ENCODE results near the gene BSG. TPM values are rescaled to one million over a fixed set of nuclear protein-coding genes. Genes with fewer than 3 reads are reported as not detected.

BSG gene
- total and polyA plus RNA-seq, 10 donors: 95.3 to 307 (median 213) TPM

GRCh38 chr19:533364-534058, 38.9 kb upstream of the BSG start:
- WGBS, 5 donors: 49 to 65% (median 57%) methylated on average over 3 to 25 of the region's 25 CpGs

GRCh38 chr19:534088-534487, 38.3 kb upstream of the BSG start:
- Histone ChIP-seq H3K36me3 (peaks cover 0 to 48% (median 34%) of the 10 kb centered on the region in 6 donors), H3K4me1 (peaks cover 17 to 66% (median 45%) of the 10 kb centered on the region in 6 donors), H3K4me3 (peak overlapping the region in 3 of 8 donors; percentile 96 to 99 (median 99)), H3K27ac (peak overlapping the region; percentile 69 to 99 (median 96)), H3K27me3 (replicated peaks in 1 of 7) (no peaks in the 10 kb centered on the region), H3K9me3 (no peaks in the 10 kb centered on the region)
- TF ChIP-seq, protein P1, sequence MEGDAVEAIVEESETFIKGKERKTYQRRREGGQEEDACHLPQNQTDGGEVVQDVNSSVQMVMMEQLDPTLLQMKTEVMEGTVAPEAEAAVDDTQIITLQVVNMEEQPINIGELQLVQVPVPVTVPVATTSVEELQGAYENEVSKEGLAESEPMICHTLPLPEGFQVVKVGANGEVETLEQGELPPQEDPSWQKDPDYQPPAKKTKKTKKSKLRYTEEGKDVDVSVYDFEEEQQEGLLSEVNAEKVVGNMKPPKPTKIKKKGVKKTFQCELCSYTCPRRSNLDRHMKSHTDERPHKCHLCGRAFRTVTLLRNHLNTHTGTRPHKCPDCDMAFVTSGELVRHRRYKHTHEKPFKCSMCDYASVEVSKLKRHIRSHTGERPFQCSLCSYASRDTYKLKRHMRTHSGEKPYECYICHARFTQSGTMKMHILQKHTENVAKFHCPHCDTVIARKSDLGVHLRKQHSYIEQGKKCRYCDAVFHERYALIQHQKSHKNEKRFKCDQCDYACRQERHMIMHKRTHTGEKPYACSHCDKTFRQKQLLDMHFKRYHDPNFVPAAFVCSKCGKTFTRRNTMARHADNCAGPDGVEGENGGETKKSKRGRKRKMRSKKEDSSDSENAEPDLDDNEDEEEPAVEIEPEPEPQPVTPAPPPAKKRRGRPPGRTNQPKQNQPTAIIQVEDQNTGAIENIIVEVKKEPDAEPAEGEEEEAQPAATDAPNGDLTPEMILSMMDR (IDR thresholded peaks at IDR 0.05 in 8 of 11, conservative IDR thresholded peaks at IDR 0.05 in 3 of 11): no peak
- no peak for TF ChIP-seq POLR2AphosphoS5 (IDR thresholded peaks at IDR 0.05)
- no peak for TF ChIP-seq POLR2A (IDR thresholded peaks at IDR 0.05)
- intact Hi-C loops (cut with DNase I; ENCODE audit: low total_unique reads): loop anchor here (5.0 kb wide), 1 partner anchor 38 kb away; the partner anchor contains the start of gene BSG
- 71 to 92% (median 89%) methylated on average over 6 to 14 of the region's 14 CpGs for WGBS, 5 donors
- peak; percentile 72 for DNase-seq

More at GRCh38 chr19:533364-534058, 38.9 kb upstream of the BSG start:
- peak overlapping the region; percentile 69 to 99 (median 96) for H3K27ac ChIP-seq
- peaks cover 0 to 43% (median 28%) of the 10 kb centered on the region in 6 donors for H3K36me3 ChIP-seq
- no peaks in the 10 kb centered on the region for H3K9me3 ChIP-seq
- no peak for TF ChIP-seq POLR2A (IDR thresholded peaks at IDR 0.05)
- no peak for TF ChIP-seq POLR2AphosphoS5 (IDR thresholded peaks at IDR 0.05)
- peak overlapping the region in 7 of 8 donors; percentile 85 to 99 (median 96) for H3K4me3 ChIP-seq
- H3K4me1 ChIP-seq: peaks cover 17 to 62% (median 45%) of the 10 kb centered on the region in 6 donors
- no peak for DNase-seq
- H3K27me3 ChIP-seq (replicated peaks in 1 of 7): no peaks in the 10 kb centered on the region
- intact Hi-C loops (cut with DNase I; ENCODE audit: low total_unique reads): loop anchor here (5.0 kb wide), 1 partner anchor 39 kb away; the partner anchor contains the start of gene BSG

GRCh38 chr19:535017-535835, 37.2 kb upstream of the BSG start:
- 69 to 91% (median 82%) methylated on average over 5 to 16 of the region's 16 CpGs for WGBS, 5 donors
- Histone ChIP-seq H3K4me1 (peaks cover 17 to 71% (median 44%) of the 10 kb centered on the region in 6 donors), H3K9me3 (no peaks in the 10 kb centered on the region), H3K4me3 (no peak overlapping the region), H3K27me3 (replicated peaks in 1 of 7) (no peaks in the 10 kb centered on the region), H3K27ac (peak overlapping the region in 2 of 8 donors; percentile 23 to 42), H3K36me3 (peaks cover 0 to 56% (median 40%) of the 10 kb centered on the region in 6 donors)
- DNase-seq: peak; percentile 75
- intact Hi-C loops (cut with DNase I; ENCODE audit: low total_unique reads): no loop called here
- TF ChIP-seq POLR2A (IDR thresholded peaks at IDR 0.05): no peak
- no peak for TF ChIP-seq POLR2AphosphoS5 (IDR thresholded peaks at IDR 0.05)
- TF ChIP-seq, protein P1 (IDR thresholded peaks at IDR 0.05 in 8 of 11, conservative IDR thresholded peaks at IDR 0.05 in 3 of 11): no peak

GRCh38 chr19:536031-536880, 36.1 kb upstream of the BSG start:
- Histone ChIP-seq H3K4me3 (no peak overlapping the region), H3K4me1 (peaks cover 12 to 63% (median 36%) of the 10 kb centered on the region in 6 donors), H3K27ac (peak overlapping the region in 2 of 8 donors; percentile 32 to 33), H3K9me3 (no peaks in the 10 kb centered on the region), H3K27me3 (replicated peaks in 1 of 7) (no peaks in the 10 kb centered on the region), H3K36me3 (peaks cover 0 to 64% (median 43%) of the 10 kb centered on the region in 6 donors)
- TF ChIP-seq POLR2A (IDR thresholded peaks at IDR 0.05): no peak
- TF ChIP-seq POLR2AphosphoS5 (IDR thresholded peaks at IDR 0.05): no peak
- TF ChIP-seq, protein P1 (IDR thresholded peaks at IDR 0.05 in 8 of 11, conservative IDR thresholded peaks at IDR 0.05 in 3 of 11): no peak
- intact Hi-C loops (cut with DNase I; ENCODE audit: low total_unique reads): no loop called here
- peak; percentile 63 for DNase-seq
- 91 to 95% (median 94%) methylated on average over 37 to 55 of the region's 55 CpGs for WGBS, 5 donors
